ENCODE results near the gene RSRC1.

The RSRC1 gene

GRCh38 chr3:158471639-158472294 is 361.9 kb downstream of the RSRC1 start:
- peaks cover 6% of the 10 kb centered on the region; the same call in 1 of the 2 replicates for H3K36me3 ChIP-seq (ENCODE audit: low read length)
- H3K9me2 ChIP-seq (replicated peaks; ENCODE audit: insufficient read depth, low read length) = no peaks in the 10 kb centered on the region
- no peaks in the 10 kb centered on the region for H3K27me3 ChIP-seq (ENCODE audit: low read length)
- no peak overlapping the region for H2AFZ ChIP-seq (ENCODE audit: low read depth, low read length, severe bottlenecking)
- TF ChIP-seq EZH2phosphoT487 (conservative IDR thresholded peaks at IDR 0.05; ENCODE audit: low read length) = no peak
- TF ChIP-seq CTCF (IDR thresholded peaks at IDR 0.05; ENCODE audit: insufficient read depth, low read length, poor library complexity, severe bottlenecking) = no peak
- no peaks in the 10 kb centered on the region for H3K79me2 ChIP-seq (ENCODE audit: insufficient read depth, low read length)
- no peaks in the 10 kb centered on the region for H3K9me3 ChIP-seq (ENCODE audit: insufficient read depth, low read length)
- no peaks in the 10 kb centered on the region for H3F3A ChIP-seq (ENCODE audit: insufficient read depth)
- H3K4me2 ChIP-seq (ENCODE audit: low read depth, low read length, poor library complexity, severe bottlenecking) = no peak overlapping the region
- H3K27ac ChIP-seq (ENCODE audit: low read depth, low read length) = no peak overlapping the region
- H3K4me3 ChIP-seq (ENCODE audit: insufficient read depth, low read length, poor library complexity, severe bottlenecking) = no peak overlapping the region
- no peaks in the 10 kb centered on the region for H4K20me1 ChIP-seq (ENCODE audit: low read depth, low read length)
- no peak overlapping the region for H3K9ac ChIP-seq (ENCODE audit: low read length)

GRCh38 chr3:158479051-158479450 is 369.2 kb downstream of the RSRC1 start:
- TF ChIP-seq EZH2phosphoT487 (conservative IDR thresholded peaks at IDR 0.05; ENCODE audit: low read length) = no peak
- no peak for TF ChIP-seq CTCF (IDR thresholded peaks at IDR 0.05; ENCODE audit: insufficient read depth, low read length, poor library complexity, severe bottlenecking)
- Histone ChIP-seq H4K20me1 (ENCODE audit: low read depth, low read length) (no peaks in the 10 kb centered on the region), H3K79me2 (ENCODE audit: insufficient read depth, low read length) (no peaks in the 10 kb centered on the region), H3K36me3 (ENCODE audit: low read length) (no peaks in the 10 kb centered on the region), H3K27ac (ENCODE audit: low read depth, low read length) (no peak overlapping the region), H3F3A (ENCODE audit: insufficient read depth) (no peaks in the 10 kb centered on the region), H3K9ac (ENCODE audit: low read length) (no peak overlapping the region), H3K9me3 (ENCODE audit: insufficient read depth, low read length) (no peaks in the 10 kb centered on the region), H3K27me3 (ENCODE audit: low read length) (no peaks in the 10 kb centered on the region), H2AFZ (ENCODE audit: low read depth, low read length, severe bottlenecking) (no peak overlapping the region), H3K4me2 (ENCODE audit: low read depth, low read length, poor library complexity, severe bottlenecking) (no peak overlapping the region), H3K4me3 (ENCODE audit: insufficient read depth, low read length, poor library complexity, severe bottlenecking) (no peak overlapping the region), H3K9me2 (replicated peaks; ENCODE audit: insufficient read depth, low read length) (no peaks in the 10 kb centered on the region)

- no peak overlapping the region for H3K4me3 ChIP-seq (ENCODE audit: insufficient read depth, low read length, poor library complexity, severe bottlenecking)
- no peak overlapping the region for H3K9ac ChIP-seq (ENCODE audit: low read length)
- H2AFZ ChIP-seq (ENCODE audit: low read depth, low read length, severe bottlenecking) = no peak overlapping the region
- TF ChIP-seq EZH2phosphoT487 (conservative IDR thresholded peaks at IDR 0.05; ENCODE audit: low read length) = no peak
- no peak for TF ChIP-seq CTCF (IDR thresholded peaks at IDR 0.05; ENCODE audit: insufficient read depth, low read length, poor library complexity, severe bottlenecking)
- no peaks in the 10 kb centered on the region for H3K9me3 ChIP-seq (ENCODE audit: insufficient read depth, low read length)
- no peaks in the 10 kb centered on the region for H3K27me3 ChIP-seq (ENCODE audit: low read length)
- H3K36me3 ChIP-seq (ENCODE audit: low read length) = no peaks in the 10 kb centered on the region
- H3K79me2 ChIP-seq (ENCODE audit: insufficient read depth, low read length) = no peaks in the 10 kb centered on the region
- no peak overlapping the region for H3K4me2 ChIP-seq (ENCODE audit: low read depth, low read length, poor library complexity, severe bottlenecking)
- H3F3A ChIP-seq (ENCODE audit: insufficient read depth) = no peaks in the 10 kb centered on the region
- H3K9me2 ChIP-seq (replicated peaks; ENCODE audit: insufficient read depth, low read length) = no peaks in the 10 kb centered on the region
- H3K27ac ChIP-seq (ENCODE audit: low read depth, low read length) = no peak overlapping the region
- H4K20me1 ChIP-seq (ENCODE audit: low read depth, low read length) = no peaks in the 10 kb centered on the region
These were observed 373.9 kb downstream of the RSRC1 start for GRCh38 chr3:158483701-158484235.

Data from SU-DHL-6 (cell line).